ENCODE results near the gene NPLOC4.

Gene NPLOC4

DNA sequence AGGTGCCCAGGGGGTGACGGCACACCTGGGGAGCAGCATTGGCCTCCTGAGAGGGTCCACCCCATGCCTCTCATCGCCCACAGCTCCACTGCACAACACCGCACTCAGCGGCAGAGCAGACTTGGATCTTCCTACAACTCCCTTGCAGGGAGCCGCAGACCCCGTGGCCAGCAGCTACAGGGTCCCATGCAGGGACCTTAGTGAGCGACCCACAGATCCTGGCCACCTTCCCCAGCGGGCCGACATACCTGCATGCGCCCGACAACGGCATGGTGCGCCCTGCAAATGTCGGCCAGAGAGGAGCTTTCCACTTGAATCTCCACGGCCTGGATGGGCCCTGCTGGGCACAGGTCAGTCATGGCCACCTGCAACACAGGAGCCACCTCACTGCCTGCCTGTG is 93.2 kb downstream of the NPLOC4 start:
- peaks cover 24 to 80% of the 10 kb centered on the region in 2 donors for H3K36me3 ChIP-seq (ENCODE audit: control insufficient read depth in 1 of 2, insufficient read depth in 2 of 2, low read length in 2 of 2)
- H3K4me3 ChIP-seq (ENCODE audit: low read depth in 1 of 2, low read length in 2 of 2) = no peak overlapping the region
- H3K9me3 ChIP-seq (ENCODE audit: control insufficient read depth in 1 of 2, low read length in 2 of 2) = no peaks in the 10 kb centered on the region
- H3K9ac ChIP-seq (ENCODE audit: low read depth in 1 of 2, low read length in 2 of 2) = no peak overlapping the region
- no peaks in the 10 kb centered on the region for H3K27me3 ChIP-seq (ENCODE audit: control insufficient read depth in 1 of 2, insufficient read depth in 2 of 2, low read length in 2 of 2)
- H3K4me1 ChIP-seq (ENCODE audit: control insufficient read depth in 1 of 2, insufficient read depth in 2 of 2, low read length in 2 of 2) = no peaks in the 10 kb centered on the region
- H3K27ac ChIP-seq (ENCODE audit: low read depth, low read length) = no peak overlapping the region

DNA sequence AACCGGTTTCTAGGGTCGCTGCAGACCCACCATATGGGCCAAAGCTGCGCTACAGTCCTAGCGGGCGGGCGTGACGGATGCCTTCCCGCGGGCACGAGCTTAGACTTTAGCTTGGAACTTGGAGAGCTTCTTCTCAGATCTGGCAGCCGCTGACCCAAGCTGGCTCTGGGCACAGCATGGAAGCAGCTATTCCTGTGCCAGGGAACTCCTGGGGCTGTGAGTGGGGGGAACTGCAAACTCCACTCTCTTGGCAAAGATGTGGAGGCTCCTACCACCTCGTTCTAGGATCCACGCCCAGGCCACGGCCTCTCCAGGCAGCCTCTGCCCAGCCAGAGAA is 93.6 kb downstream of the NPLOC4 start:
- Histone ChIP-seq H3K36me3 (ENCODE audit: control insufficient read depth in 1 of 2, insufficient read depth in 2 of 2, low read length in 2 of 2) (peaks cover 24 to 79% of the 10 kb centered on the region in 2 donors), H3K4me3 (ENCODE audit: low read depth in 1 of 2, low read length in 2 of 2) (no peak overlapping the region), H3K27ac (ENCODE audit: low read depth, low read length) (no peak overlapping the region), H3K9ac (ENCODE audit: low read depth in 1 of 2, low read length in 2 of 2) (no peak overlapping the region), H3K9me3 (ENCODE audit: control insufficient read depth in 1 of 2, low read length in 2 of 2) (no peaks in the 10 kb centered on the region), H3K27me3 (ENCODE audit: control insufficient read depth in 1 of 2, insufficient read depth in 2 of 2, low read length in 2 of 2) (no peaks in the 10 kb centered on the region), H3K4me1 (ENCODE audit: control insufficient read depth in 1 of 2, insufficient read depth in 2 of 2, low read length in 2 of 2) (no peaks in the 10 kb centered on the region)

DNA sequence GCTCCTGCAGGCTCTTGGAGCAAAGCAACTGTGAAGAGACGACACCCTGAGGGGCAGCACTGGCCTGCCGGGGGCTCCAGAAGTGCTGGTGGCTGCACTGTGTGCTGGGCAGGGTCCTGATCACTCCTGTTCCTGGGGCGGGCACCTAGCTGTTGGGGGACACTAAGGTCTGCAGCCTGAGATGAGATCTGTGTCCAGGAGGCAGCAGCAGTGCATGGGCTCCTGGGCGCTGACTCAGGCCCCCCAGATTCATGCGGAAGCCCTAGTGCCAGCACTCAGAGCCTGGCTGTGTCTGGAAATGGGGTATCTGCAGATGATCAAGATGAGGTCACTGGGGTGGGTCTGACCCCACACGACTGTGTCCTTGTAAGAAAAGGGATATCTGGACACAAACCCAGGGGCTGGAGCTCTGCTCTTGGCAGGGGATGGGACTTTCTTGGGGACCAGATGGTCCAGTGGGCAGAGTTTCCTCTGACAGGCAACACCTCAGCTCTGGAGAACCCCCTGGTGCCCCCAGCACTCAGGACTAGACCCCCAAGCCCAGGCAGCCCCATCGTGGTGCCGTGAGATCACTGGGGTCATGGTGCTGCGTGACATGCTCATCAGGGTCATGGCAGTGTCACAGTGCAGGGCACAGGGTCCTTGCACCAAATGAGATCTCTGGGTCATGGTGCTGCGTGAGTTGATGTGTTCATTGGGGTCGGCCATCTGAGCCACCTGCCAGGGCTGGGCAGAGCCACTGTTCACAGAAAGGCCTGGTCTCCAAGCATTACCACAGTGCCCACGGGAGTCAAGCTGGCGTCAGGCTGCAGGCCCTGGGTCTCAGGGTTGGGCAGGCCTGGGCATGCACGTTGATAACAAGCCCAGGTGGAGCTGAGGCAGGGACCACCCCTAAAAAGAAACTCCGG is 94.2 kb downstream of the NPLOC4 start:
- no peak overlapping the region for H3K9ac ChIP-seq (ENCODE audit: low read depth in 1 of 2, low read length in 2 of 2)
- H3K9me3 ChIP-seq (ENCODE audit: control insufficient read depth in 1 of 2, low read length in 2 of 2) = no peaks in the 10 kb centered on the region
- H3K27ac ChIP-seq (ENCODE audit: low read depth, low read length) = no peak overlapping the region
- no peak overlapping the region for H3K4me3 ChIP-seq (ENCODE audit: low read depth in 1 of 2, low read length in 2 of 2)
- peaks cover 0 to 4% of the 10 kb centered on the region in 2 donors for H3K27me3 ChIP-seq (ENCODE audit: control insufficient read depth in 1 of 2, insufficient read depth in 2 of 2, low read length in 2 of 2)
- H3K36me3 ChIP-seq (ENCODE audit: control insufficient read depth in 1 of 2, insufficient read depth in 2 of 2, low read length in 2 of 2) = peaks cover 24 to 73% of the 10 kb centered on the region in 2 donors
- peaks cover 0 to 2% of the 10 kb centered on the region in 2 donors for H3K4me1 ChIP-seq (ENCODE audit: control insufficient read depth in 1 of 2, insufficient read depth in 2 of 2, low read length in 2 of 2)

DNA sequence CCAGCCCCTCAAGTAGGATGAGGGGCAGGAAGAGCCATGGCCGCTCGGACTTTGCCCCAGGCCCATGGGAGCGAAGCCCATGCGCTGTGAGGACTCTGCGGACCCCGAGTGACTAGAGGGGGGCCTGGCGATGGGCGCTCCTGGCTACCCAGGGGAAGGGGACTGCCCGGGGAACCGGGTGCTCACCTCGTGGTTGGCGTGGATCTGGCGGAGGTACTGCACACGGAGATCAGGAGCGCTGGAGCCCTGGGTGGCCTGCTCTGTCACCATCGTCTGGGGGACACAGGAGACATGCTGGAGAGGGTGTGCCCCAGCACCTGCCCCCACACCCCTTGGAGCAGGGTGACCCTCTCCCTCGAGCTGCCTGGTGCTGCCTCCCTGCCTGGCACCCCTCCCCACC is 95.8 kb downstream of the NPLOC4 start:
- Histone ChIP-seq H3K27me3 (ENCODE audit: control insufficient read depth in 1 of 2, insufficient read depth in 2 of 2, low read length in 2 of 2) (peaks cover 2 to 16% of the 10 kb centered on the region in 2 donors), H3K36me3 (ENCODE audit: control insufficient read depth in 1 of 2, insufficient read depth in 2 of 2, low read length in 2 of 2) (peaks cover 23 to 57% of the 10 kb centered on the region in 2 donors), H3K9ac (ENCODE audit: low read depth in 1 of 2, low read length in 2 of 2) (no peak overlapping the region), H3K27ac (ENCODE audit: low read depth, low read length) (no peak overlapping the region), H3K4me1 (ENCODE audit: control insufficient read depth in 1 of 2, insufficient read depth in 2 of 2, low read length in 2 of 2) (peaks cover 4 to 7% of the 10 kb centered on the region in 2 donors), H3K4me3 (ENCODE audit: low read depth in 1 of 2, low read length in 2 of 2) (no peak overlapping the region), H3K9me3 (ENCODE audit: control insufficient read depth in 1 of 2, low read length in 2 of 2) (no peaks in the 10 kb centered on the region)

DNA sequence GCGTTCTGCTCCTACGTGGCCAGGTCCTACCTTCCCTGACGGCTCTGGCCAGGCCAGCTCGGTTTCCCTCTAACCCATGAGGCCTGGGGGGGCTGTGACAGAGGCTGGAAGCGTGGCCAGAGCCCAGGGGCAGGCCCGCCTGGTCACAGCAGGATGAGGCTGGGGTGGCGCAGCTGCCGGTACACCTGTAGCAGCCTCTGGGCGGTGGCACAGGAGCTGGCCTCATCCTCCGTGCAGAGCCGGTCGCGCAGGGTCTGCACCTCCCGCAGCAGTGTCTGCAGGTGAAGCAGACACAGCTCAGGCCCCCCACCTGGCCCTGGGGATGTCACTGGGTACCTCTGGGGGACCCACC is 96.3 kb downstream of the NPLOC4 start:
- Histone ChIP-seq H3K4me1 (ENCODE audit: control insufficient read depth in 1 of 2, insufficient read depth in 2 of 2, low read length in 2 of 2) (peaks cover 4 to 7% of the 10 kb centered on the region in 2 donors), H3K27ac (ENCODE audit: low read depth, low read length) (no peak overlapping the region), H3K9ac (ENCODE audit: low read depth in 1 of 2, low read length in 2 of 2) (no peak overlapping the region), H3K27me3 (ENCODE audit: control insufficient read depth in 1 of 2, insufficient read depth in 2 of 2, low read length in 2 of 2) (peaks cover 6 to 20% of the 10 kb centered on the region in 2 donors), H3K36me3 (ENCODE audit: control insufficient read depth in 1 of 2, insufficient read depth in 2 of 2, low read length in 2 of 2) (peaks cover 19 to 53% of the 10 kb centered on the region in 2 donors), H3K9me3 (ENCODE audit: control insufficient read depth in 1 of 2, low read length in 2 of 2) (no peaks in the 10 kb centered on the region), H3K4me3 (ENCODE audit: low read depth in 1 of 2, low read length in 2 of 2) (no peak overlapping the region)

DNA sequence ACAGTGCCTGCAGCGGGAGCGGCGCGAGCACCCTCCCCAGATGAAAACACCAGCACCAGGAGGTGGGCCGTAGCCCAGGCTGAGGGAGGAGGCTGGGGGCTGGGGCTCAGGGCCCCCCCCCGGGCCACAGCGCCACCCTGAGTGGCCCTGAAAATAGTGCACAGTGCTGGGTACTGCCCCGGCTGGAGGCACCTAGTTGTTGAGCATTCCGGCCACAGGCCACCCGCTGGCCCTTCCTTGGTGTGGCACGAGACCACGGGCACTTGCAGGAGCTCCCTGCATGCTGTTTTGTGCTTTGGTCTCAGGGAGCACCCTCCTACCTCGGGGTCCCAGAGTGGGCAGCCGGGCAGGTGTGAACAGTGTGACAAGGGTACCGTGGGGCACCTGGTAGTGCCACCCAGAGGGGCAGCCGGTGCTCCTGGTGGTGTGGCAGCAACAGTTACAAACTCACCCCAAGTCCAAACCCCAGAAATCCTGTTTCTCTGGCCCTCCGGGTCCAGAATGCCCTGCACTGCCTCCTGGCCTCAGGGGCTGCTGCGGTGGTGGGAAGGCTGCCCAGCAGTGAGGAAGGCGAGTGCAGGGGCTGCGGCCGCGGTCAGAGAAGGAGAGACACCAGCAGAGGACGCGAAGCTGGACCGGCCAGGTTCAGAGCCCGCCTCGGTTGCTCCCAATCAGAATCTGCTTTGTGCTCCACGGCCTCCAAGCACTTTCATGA is 96.8 kb downstream of the NPLOC4 start:
- H3K4me3 ChIP-seq (ENCODE audit: low read depth in 1 of 2, low read length in 2 of 2) = no peak overlapping the region
- H3K9ac ChIP-seq (ENCODE audit: low read depth in 1 of 2, low read length in 2 of 2) = no peak overlapping the region
- H3K9me3 ChIP-seq (ENCODE audit: control insufficient read depth in 1 of 2, low read length in 2 of 2) = no peaks in the 10 kb centered on the region
- H3K4me1 ChIP-seq (ENCODE audit: control insufficient read depth in 1 of 2, insufficient read depth in 2 of 2, low read length in 2 of 2) = peaks cover 4 to 7% of the 10 kb centered on the region in 2 donors
- H3K27ac ChIP-seq (ENCODE audit: low read depth, low read length) = no peak overlapping the region
- H3K36me3 ChIP-seq (ENCODE audit: control insufficient read depth in 1 of 2, insufficient read depth in 2 of 2, low read length in 2 of 2) = peaks cover 15 to 47% of the 10 kb centered on the region in 2 donors
- H3K27me3 ChIP-seq (ENCODE audit: control insufficient read depth in 1 of 2, insufficient read depth in 2 of 2, low read length in 2 of 2) = peaks cover 6 to 20% of the 10 kb centered on the region in 2 donors

DNA sequence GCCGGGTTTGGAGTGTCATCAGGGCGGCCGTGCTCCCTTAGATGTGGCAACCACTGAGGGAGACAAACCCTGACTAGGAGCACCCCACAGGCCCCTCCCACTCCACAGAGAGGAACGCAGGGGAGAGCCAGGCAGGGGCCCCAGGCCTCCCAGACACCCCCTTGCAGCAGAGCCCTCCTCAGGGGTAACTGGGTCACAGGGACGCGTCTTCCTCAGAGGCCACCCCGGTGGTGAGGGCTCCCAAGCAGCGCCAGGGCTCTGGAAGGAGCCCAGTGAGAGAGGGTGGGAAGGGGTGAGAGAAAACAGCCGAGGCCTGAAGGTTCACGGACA is 97.4 kb downstream of the NPLOC4 start:
- Histone ChIP-seq H3K9me3 (ENCODE audit: control insufficient read depth in 1 of 2, low read length in 2 of 2) (no peaks in the 10 kb centered on the region), H3K27me3 (ENCODE audit: control insufficient read depth in 1 of 2, insufficient read depth in 2 of 2, low read length in 2 of 2) (peaks cover 6 to 25% of the 10 kb centered on the region in 2 donors), H3K27ac (ENCODE audit: low read depth, low read length) (no peak overlapping the region), H3K36me3 (ENCODE audit: control insufficient read depth in 1 of 2, insufficient read depth in 2 of 2, low read length in 2 of 2) (peaks cover 15 to 43% of the 10 kb centered on the region in 2 donors), H3K4me1 (ENCODE audit: control insufficient read depth in 1 of 2, insufficient read depth in 2 of 2, low read length in 2 of 2) (peaks cover 4 to 7% of the 10 kb centered on the region in 2 donors), H3K4me3 (ENCODE audit: low read depth in 1 of 2, low read length in 2 of 2) (no peak overlapping the region), H3K9ac (ENCODE audit: low read depth in 1 of 2, low read length in 2 of 2) (no peak overlapping the region)

DNA sequence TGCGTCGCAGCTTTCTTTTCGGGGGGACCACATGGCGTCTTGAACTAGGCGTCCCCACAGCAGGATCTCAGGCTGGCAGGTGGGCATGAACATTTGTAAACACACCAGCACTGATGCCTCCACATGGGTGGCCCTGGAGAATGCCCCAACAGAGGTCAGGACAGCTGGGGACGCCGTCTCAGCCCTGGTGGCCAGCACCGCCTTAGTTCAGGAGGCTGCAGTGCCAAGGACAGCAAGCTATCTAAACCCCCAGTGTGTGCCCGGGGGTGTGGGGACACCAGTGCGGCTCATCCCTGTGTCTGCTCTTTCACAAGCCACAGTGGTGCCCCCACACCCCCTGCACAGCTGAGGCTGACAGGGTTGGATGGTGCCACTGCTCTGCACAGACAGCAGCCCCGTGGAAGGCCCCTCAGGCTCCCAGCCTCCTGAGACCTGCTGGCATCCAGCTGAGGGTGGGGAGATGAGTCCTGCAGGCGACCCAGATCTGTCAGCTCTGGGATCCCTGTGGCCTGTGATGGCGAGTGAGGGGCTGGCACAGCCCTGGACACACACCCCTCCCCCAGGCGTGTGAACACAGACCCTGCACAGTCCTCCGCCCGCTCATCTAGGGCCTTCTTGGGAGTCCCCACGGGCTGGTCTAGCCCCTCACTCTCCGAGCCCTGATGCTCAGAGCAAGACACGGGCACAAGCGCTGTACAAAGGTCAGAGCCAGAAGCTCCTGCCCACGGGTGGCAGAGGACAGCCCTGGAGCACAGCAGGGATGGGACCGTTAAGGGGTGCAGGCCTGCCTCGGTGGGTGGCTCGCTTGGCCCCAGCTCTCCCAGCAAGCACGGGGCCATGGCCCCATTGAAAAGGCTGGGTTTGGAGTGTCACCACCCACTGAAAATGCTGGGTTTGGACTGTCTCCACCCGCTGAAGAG is 98.0 kb downstream of the NPLOC4 start:
- H3K27ac ChIP-seq (ENCODE audit: low read depth, low read length) = no peak overlapping the region
- peaks cover 6 to 26% of the 10 kb centered on the region in 2 donors for H3K27me3 ChIP-seq (ENCODE audit: control insufficient read depth in 1 of 2, insufficient read depth in 2 of 2, low read length in 2 of 2)
- H3K4me1 ChIP-seq (ENCODE audit: control insufficient read depth in 1 of 2, insufficient read depth in 2 of 2, low read length in 2 of 2) = peaks cover 4 to 7% of the 10 kb centered on the region in 2 donors
- H3K9me3 ChIP-seq (ENCODE audit: control insufficient read depth in 1 of 2, low read length in 2 of 2) = no peaks in the 10 kb centered on the region
- H3K36me3 ChIP-seq (ENCODE audit: control insufficient read depth in 1 of 2, insufficient read depth in 2 of 2, low read length in 2 of 2) = peaks cover 9 to 37% of the 10 kb centered on the region in 2 donors
- H3K9ac ChIP-seq (ENCODE audit: low read depth in 1 of 2, low read length in 2 of 2) = no peak overlapping the region
- H3K4me3 ChIP-seq (ENCODE audit: low read depth in 1 of 2, low read length in 2 of 2) = no peak overlapping the region

DNA sequence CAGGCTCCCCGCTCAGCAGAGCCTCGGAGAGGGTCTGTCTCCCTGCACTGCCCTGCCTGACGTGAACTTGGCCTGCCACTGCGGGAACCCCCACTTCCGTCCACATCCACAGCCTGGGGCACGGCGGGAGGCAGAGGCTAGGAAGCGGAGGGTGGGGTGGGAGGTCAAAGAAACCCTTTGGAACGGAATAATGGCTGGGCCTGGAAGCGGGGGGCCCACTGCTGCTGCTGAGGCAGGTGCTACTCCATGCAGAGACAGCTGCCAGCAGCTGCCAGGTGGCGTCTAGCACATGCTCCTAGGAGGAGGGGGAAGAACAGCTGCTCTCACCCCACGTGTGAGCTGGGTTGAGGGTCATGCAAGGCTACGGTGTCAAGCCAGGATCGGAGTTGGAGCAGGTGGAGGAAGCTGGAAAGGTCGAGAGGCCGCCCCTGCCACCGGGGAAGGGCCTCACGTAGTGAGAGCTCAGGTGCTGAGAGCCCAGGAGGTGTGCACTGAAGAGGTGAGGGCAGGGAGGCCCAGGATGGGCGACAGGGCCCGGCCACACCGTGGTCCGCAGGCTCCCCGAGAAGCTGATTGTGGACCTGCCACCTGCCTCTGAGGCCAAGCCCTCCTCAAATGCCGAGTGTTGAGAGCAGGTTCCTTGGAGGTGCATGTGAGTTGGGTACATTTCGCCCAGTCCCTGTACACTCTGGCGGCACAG is 98.9 kb downstream of the NPLOC4 start:
- Histone ChIP-seq H3K36me3 (ENCODE audit: control insufficient read depth in 1 of 2, insufficient read depth in 2 of 2, low read length in 2 of 2) (peaks cover 3 to 28% of the 10 kb centered on the region in 2 donors), H3K9me3 (ENCODE audit: control insufficient read depth in 1 of 2, low read length in 2 of 2) (no peaks in the 10 kb centered on the region), H3K4me1 (ENCODE audit: control insufficient read depth in 1 of 2, insufficient read depth in 2 of 2, low read length in 2 of 2) (peaks cover 4 to 12% of the 10 kb centered on the region in 2 donors), H3K27me3 (ENCODE audit: control insufficient read depth in 1 of 2, insufficient read depth in 2 of 2, low read length in 2 of 2) (peaks cover 6 to 26% of the 10 kb centered on the region in 2 donors), H3K9ac (ENCODE audit: low read depth in 1 of 2, low read length in 2 of 2) (no peak overlapping the region), H3K27ac (ENCODE audit: low read depth, low read length) (no peak overlapping the region), H3K4me3 (ENCODE audit: low read depth in 1 of 2, low read length in 2 of 2) (no peak overlapping the region)
